GM10266 (cell line): Measurements from ENCODE around the gene FANCE.

Source experiments
- DNase-seq: peaks from one replicate; pipeline ENCODE4 v3.0.0; 2012; ENCODE audit errors: extremely low spot score
- TF ChIP-seq, protein P1 (sequence below): IDR thresholded peaks from 2 replicates; pipeline ENCODE4 v1.5.1; 2012; ENCODE audit warnings: mild to moderate bottlenecking, low read depth; ENCODE audit not compliant: control insufficient read depth, insufficient read depth; ENCODE audit errors: missing control alignments

The FANCE gene

DNA sequence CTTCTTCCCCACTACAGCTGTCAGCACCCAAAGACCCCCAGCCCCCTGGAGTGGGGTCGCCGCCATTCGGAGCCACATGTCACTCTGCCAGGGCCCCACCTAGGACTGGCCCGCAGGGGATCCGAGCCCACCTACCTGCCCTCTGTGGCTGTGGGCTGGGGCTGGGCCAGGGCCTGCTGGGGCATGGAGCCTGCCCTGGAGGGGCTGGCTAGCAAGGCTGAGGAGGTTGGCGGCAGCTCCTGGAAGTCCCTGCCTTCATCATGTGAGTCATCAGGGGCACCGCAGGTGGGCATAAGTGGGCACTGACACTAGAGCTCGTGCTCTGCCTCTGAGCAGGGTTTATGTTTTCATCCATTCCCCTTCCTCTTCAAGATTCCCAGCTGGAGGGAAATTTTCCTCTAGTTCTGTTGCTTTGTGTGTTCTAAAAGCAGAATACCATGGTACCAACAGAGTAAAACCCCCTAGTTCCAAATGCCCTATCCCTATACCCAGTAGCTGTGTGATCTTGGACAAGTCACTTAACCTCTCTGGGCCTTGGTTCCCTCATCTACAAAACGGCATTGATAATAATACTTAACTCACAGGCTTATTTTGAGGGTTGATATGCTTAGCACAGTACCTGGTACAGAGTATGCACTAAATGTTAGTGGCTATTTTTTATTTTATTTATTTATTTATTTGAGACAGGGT lies 8.7 kb upstream of the FANCE start:
- TF ChIP-seq, protein P1, sequence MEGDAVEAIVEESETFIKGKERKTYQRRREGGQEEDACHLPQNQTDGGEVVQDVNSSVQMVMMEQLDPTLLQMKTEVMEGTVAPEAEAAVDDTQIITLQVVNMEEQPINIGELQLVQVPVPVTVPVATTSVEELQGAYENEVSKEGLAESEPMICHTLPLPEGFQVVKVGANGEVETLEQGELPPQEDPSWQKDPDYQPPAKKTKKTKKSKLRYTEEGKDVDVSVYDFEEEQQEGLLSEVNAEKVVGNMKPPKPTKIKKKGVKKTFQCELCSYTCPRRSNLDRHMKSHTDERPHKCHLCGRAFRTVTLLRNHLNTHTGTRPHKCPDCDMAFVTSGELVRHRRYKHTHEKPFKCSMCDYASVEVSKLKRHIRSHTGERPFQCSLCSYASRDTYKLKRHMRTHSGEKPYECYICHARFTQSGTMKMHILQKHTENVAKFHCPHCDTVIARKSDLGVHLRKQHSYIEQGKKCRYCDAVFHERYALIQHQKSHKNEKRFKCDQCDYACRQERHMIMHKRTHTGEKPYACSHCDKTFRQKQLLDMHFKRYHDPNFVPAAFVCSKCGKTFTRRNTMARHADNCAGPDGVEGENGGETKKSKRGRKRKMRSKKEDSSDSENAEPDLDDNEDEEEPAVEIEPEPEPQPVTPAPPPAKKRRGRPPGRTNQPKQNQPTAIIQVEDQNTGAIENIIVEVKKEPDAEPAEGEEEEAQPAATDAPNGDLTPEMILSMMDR: no peak
- DNase-seq: no peak

GRCh38 chr6:35445691-35446090 lies 6.4 kb upstream of the FANCE start:
- DNase-seq: no peak
- TF ChIP-seq, protein P1: no peak

GRCh38 chr6:35448191-35448590 lies 3.9 kb upstream of the FANCE start:
- TF ChIP-seq, protein P1: no peak
- no peak for DNase-seq

- TF ChIP-seq, protein P1: peak; percentile 56
- peak; percentile 90 for DNase-seq
These were observed 2.8 kb upstream of the FANCE start for GRCh38 chr6:35449287-35449881.

DNA sequence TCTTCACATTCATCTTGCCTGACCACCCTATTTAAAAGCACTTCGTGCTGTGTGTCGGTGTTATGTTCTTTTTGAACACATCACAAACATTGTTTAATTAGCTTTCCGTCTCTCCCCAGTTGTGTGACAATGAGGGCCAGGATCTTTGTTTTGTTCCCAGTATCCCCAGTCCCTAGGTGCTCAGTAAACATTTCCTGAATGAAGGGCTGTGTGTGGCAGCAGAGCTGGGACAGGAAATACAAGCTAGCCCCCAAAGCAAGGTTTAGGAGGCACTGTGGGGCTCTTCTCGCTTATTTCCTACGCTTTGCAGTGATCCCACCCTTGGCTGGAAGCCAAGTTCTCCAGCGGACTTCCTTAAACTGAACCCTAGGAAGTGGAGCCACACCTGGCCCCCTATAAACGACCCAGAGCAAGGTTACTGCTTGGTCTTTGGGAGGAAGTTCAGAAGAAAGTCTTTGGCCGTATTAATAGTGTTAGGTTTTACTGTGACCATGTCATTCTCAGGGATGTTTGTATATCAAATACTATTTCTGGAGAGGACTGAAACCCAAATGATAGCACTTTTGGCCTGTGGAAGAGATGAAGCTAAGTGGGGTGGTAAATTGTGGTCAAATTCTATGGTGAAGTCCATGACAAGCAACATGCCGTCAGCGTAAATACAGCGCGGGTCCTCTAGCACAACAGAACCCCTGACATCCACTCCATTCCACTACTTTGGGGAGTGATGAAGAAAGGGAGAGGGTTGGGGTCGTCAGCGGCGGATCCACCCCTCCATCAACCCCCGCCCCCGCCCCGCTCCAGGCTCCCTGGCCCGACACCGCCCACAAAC lies 570 bp upstream of the FANCE start:
- TF ChIP-seq, protein P1: no peak
- DNase-seq: no peak

- no peak for DNase-seq
- TF ChIP-seq, protein P1: no peak
These were observed 1.1 kb downstream of the FANCE start for GRCh38 chr6:35453236-35453635.
